ENCODE measurements around the gene BANP.
"Not testable (repeated sequence)": the region's sequence is repeated elsewhere in the genome, so short reads cannot be mapped to it uniquely, and the experiment has no call there.

BANP gene

GRCh38 chr16:87914021-87914725 is 37.1 kb upstream of the BANP start:
- not testable (repeated sequence) for H2AFZ ChIP-seq (ENCODE audit: low read depth); H3K4me1 ChIP-seq (ENCODE audit: low read depth, poor library complexity, severe bottlenecking); H3K4me2 ChIP-seq; H3K9ac ChIP-seq; H3K36me3 ChIP-seq (ENCODE audit: insufficient read depth); H3K4me3 ChIP-seq (IDR thresholded peaks at IDR 0.05; ENCODE audit: insufficient read depth, low read depth, low read length); H3K79me2 ChIP-seq (ENCODE audit: insufficient read depth, low read depth); H3K27ac ChIP-seq; H4K20me1 ChIP-seq (ENCODE audit: insufficient read depth)
- peaks cover 43% of the 10 kb centered on the region for H3K27me3 ChIP-seq (ENCODE audit: insufficient read depth, low read depth)

GRCh38 chr16:87914812-87915211 is 36.4 kb upstream of the BANP start:
- H2AFZ ChIP-seq (ENCODE audit: low read depth): no peak overlapping the region
- TF ChIP-seq CTCF (conservative IDR thresholded peaks at IDR 0.05; ENCODE audit: low read depth, low read length): no peak
- H4K20me1 ChIP-seq (ENCODE audit: insufficient read depth): no peaks in the 10 kb centered on the region
- H3K79me2 ChIP-seq (ENCODE audit: insufficient read depth, low read depth): no peaks in the 10 kb centered on the region
- no peaks in the 10 kb centered on the region for H3K4me1 ChIP-seq (ENCODE audit: low read depth, poor library complexity, severe bottlenecking)
- no peak overlapping the region for H3K9ac ChIP-seq
- H3K4me2 ChIP-seq: no peak overlapping the region
- H3K4me3 ChIP-seq (IDR thresholded peaks at IDR 0.05; ENCODE audit: insufficient read depth, low read depth, low read length): no peak overlapping the region
- H3K27ac ChIP-seq: no peak overlapping the region
- H3K27me3 ChIP-seq (ENCODE audit: insufficient read depth, low read depth): peaks cover 40% of the 10 kb centered on the region
- no peaks in the 10 kb centered on the region for H3K36me3 ChIP-seq (ENCODE audit: insufficient read depth)

- no peaks in the 10 kb centered on the region for H3K79me2 ChIP-seq (ENCODE audit: insufficient read depth, low read depth)
- peaks cover 45% of the 10 kb centered on the region for H3K27me3 ChIP-seq (ENCODE audit: insufficient read depth, low read depth)
- no peak overlapping the region for H3K4me2 ChIP-seq
- TF ChIP-seq CTCF (conservative IDR thresholded peaks at IDR 0.05; ENCODE audit: low read depth, low read length): no peak
- H3K36me3 ChIP-seq (ENCODE audit: insufficient read depth): no peaks in the 10 kb centered on the region
- no peak overlapping the region for H3K4me3 ChIP-seq (IDR thresholded peaks at IDR 0.05; ENCODE audit: insufficient read depth, low read depth, low read length)
- H3K27ac ChIP-seq: no peak overlapping the region
- H3K4me1 ChIP-seq (ENCODE audit: low read depth, poor library complexity, severe bottlenecking): no peaks in the 10 kb centered on the region
- H4K20me1 ChIP-seq (ENCODE audit: insufficient read depth): no peaks in the 10 kb centered on the region
- no peak overlapping the region for H2AFZ ChIP-seq (ENCODE audit: low read depth)
- no peak overlapping the region for H3K9ac ChIP-seq
Measured at GRCh38 chr16:87917503-87917902, 33.7 kb upstream of the BANP start.

GRCh38 chr16:87918338-87918737 is 32.9 kb upstream of the BANP start:
- H3K9ac ChIP-seq: no peak overlapping the region
- no peak for TF ChIP-seq CTCF (conservative IDR thresholded peaks at IDR 0.05; ENCODE audit: low read depth, low read length)
- H3K4me2 ChIP-seq: no peak overlapping the region

GRCh38 chr16:87918866-87919680 is 32.2 kb upstream of the BANP start:
- peaks cover 53% of the 10 kb centered on the region for H3K27me3 ChIP-seq (ENCODE audit: insufficient read depth, low read depth)
- no peak for TF ChIP-seq CTCF (conservative IDR thresholded peaks at IDR 0.05; ENCODE audit: low read depth, low read length)
- no peak overlapping the region for H2AFZ ChIP-seq (ENCODE audit: low read depth)
- H3K4me1 ChIP-seq (ENCODE audit: low read depth, poor library complexity, severe bottlenecking): no peaks in the 10 kb centered on the region
- H3K36me3 ChIP-seq (ENCODE audit: insufficient read depth): no peaks in the 10 kb centered on the region
- no peak overlapping the region for H3K4me2 ChIP-seq
- no peak overlapping the region for H3K9ac ChIP-seq
- no peaks in the 10 kb centered on the region for H4K20me1 ChIP-seq (ENCODE audit: insufficient read depth)
- no peak overlapping the region for H3K27ac ChIP-seq
- H3K79me2 ChIP-seq (ENCODE audit: insufficient read depth, low read depth): no peaks in the 10 kb centered on the region
- no peak overlapping the region for H3K4me3 ChIP-seq (IDR thresholded peaks at IDR 0.05; ENCODE audit: insufficient read depth, low read depth, low read length)

More at GRCh38 chr16:87918338-87918737, 32.9 kb upstream of the BANP start:
- Histone ChIP-seq H3K27ac (no peak overlapping the region), H4K20me1 (ENCODE audit: insufficient read depth) (no peaks in the 10 kb centered on the region), H3K27me3 (ENCODE audit: insufficient read depth, low read depth) (peaks cover 48% of the 10 kb centered on the region), H2AFZ (ENCODE audit: low read depth) (no peak overlapping the region), H3K79me2 (ENCODE audit: insufficient read depth, low read depth) (no peaks in the 10 kb centered on the region), H3K4me1 (ENCODE audit: low read depth, poor library complexity, severe bottlenecking) (no peaks in the 10 kb centered on the region), H3K4me3 (IDR thresholded peaks at IDR 0.05; ENCODE audit: insufficient read depth, low read depth, low read length) (no peak overlapping the region), H3K36me3 (ENCODE audit: insufficient read depth) (no peaks in the 10 kb centered on the region)

Data from KMS-11 (cell line).